SW 1271 (cell line): Measurements from ENCODE around the gene TOR1AIP2.

Experiments used
- DNase-seq, 2 experiments: peaks; one replicate each; lab custom pipeline; 2025; lab: John Stamatoyannopoulos, UW

TOR1AIP2 gene

GRCh38 chr1:179877586-179878265 is at the start of gene TOR1AIP2:
Gene TOR1AIP2 (minus strand): TSS chr1:179877803. CDS start chr1:179852665, 25,138 bp downstream.
- peak; percentile 50 to 74 for DNase-seq

- DNase-seq: no peak
Observed at GRCh38 chr1:179926850-179927205, 49.2 kb upstream of the TOR1AIP2 start.

GRCh38 chr1:179925922-179926849 is 48.6 kb upstream of the TOR1AIP2 start:
- DNase-seq: no peak

GRCh38 chr1:179925302-179925701 is 47.7 kb upstream of the TOR1AIP2 start:
- no peak for DNase-seq

- no peak for DNase-seq
Observed at GRCh38 chr1:179924268-179924667, 46.7 kb upstream of the TOR1AIP2 start.

GRCh38 chr1:179923029-179923428 is 45.4 kb upstream of the TOR1AIP2 start:
- DNase-seq: no peak

GRCh38 chr1:179921981-179922872 is 44.6 kb upstream of the TOR1AIP2 start:
- DNase-seq: no peak

- DNase-seq: no peak
Observed at GRCh38 chr1:179921472-179921871, 43.9 kb upstream of the TOR1AIP2 start.

- no peak for DNase-seq
Observed at GRCh38 chr1:179917601-179918429, 40.2 kb upstream of the TOR1AIP2 start.

- no peak for DNase-seq
Observed at GRCh38 chr1:179911812-179912211, 34.2 kb upstream of the TOR1AIP2 start.

GRCh38 chr1:179910934-179911333 is 33.3 kb upstream of the TOR1AIP2 start:
- DNase-seq: no peak

- no peak for DNase-seq
Observed at GRCh38 chr1:179889589-179889988, 12.0 kb upstream of the TOR1AIP2 start.

- no peak for DNase-seq
Observed at GRCh38 chr1:179888071-179888470, 10.5 kb upstream of the TOR1AIP2 start.

- DNase-seq: no peak
Observed at GRCh38 chr1:179883745-179884138, 6.1 kb upstream of the TOR1AIP2 start.

GRCh38 chr1:179883040-179883744 is 5.6 kb upstream of the TOR1AIP2 start:
- DNase-seq: peak in 1 of 2 experiments; percentile 30

- DNase-seq: peak; percentile 74 to 90
Observed at GRCh38 chr1:179882253-179883039, 4.8 kb upstream of the TOR1AIP2 start, which contains the start of gene TOR1AIP1. Gene TOR1AIP1 (plus strand): TSS chr1:179882285. CDS start chr1:179882503, 218 bp downstream.

- peak; percentile 54 to 85 for DNase-seq
Observed at GRCh38 chr1:179881642-179882252, 4.1 kb upstream of the TOR1AIP2 start.

- DNase-seq: no peak
Observed at GRCh38 chr1:179879797-179880196, 2.2 kb upstream of the TOR1AIP2 start.

GRCh38 chr1:179876300-179876715 is 1.3 kb downstream of the TOR1AIP2 start:
- DNase-seq: peak in 1 of 2 experiments; percentile 38
